G401 (cell line): Measurements from ENCODE around the gene IDS. TPM values are rescaled to one million over a fixed set of nuclear protein-coding genes. Genes with fewer than 3 reads are reported as not detected.
A peak's percentile ranks its signal among the peaks of the same experiment; 100 is the strongest.
"Not testable (repeated sequence)": the region's sequence is repeated elsewhere in the genome, so short reads cannot be mapped to it uniquely, and the experiment has no call there.

Experiments
- DNase-seq: peaks from one replicate; pipeline ENCODE4 v3.0.0-alpha.2; 2015; ENCODE audit warnings: low spot score
- in situ Hi-C: cut with HindIII; loops from 2 replicates; pipeline ENCODE4 v1.10.0; 2016; ENCODE audit warnings: low sequenced_read_pairs, mixed read lengths
- total RNA-seq: library from RNA; depleted of rRNA; stranded (reverse); fragments of >200 nt; shearing (Covaris generic); gene quantifications from 2 replicates; pipeline ENCODE4 v1.2.3, GENCODE V29; 2014; rRNA removed

Gene IDS, protein sequence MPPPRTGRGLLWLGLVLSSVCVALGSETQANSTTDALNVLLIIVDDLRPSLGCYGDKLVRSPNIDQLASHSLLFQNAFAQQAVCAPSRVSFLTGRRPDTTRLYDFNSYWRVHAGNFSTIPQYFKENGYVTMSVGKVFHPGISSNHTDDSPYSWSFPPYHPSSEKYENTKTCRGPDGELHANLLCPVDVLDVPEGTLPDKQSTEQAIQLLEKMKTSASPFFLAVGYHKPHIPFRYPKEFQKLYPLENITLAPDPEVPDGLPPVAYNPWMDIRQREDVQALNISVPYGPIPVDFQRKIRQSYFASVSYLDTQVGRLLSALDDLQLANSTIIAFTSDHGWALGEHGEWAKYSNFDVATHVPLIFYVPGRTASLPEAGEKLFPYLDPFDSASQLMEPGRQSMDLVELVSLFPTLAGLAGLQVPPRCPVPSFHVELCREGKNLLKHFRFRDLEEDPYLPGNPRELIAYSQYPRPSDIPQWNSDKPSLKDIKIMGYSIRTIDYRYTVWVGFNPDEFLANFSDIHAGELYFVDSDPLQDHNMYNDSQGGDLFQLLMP
- 10.8 and 12.1 TPM in 2 replicates for total RNA-seq

DNA sequence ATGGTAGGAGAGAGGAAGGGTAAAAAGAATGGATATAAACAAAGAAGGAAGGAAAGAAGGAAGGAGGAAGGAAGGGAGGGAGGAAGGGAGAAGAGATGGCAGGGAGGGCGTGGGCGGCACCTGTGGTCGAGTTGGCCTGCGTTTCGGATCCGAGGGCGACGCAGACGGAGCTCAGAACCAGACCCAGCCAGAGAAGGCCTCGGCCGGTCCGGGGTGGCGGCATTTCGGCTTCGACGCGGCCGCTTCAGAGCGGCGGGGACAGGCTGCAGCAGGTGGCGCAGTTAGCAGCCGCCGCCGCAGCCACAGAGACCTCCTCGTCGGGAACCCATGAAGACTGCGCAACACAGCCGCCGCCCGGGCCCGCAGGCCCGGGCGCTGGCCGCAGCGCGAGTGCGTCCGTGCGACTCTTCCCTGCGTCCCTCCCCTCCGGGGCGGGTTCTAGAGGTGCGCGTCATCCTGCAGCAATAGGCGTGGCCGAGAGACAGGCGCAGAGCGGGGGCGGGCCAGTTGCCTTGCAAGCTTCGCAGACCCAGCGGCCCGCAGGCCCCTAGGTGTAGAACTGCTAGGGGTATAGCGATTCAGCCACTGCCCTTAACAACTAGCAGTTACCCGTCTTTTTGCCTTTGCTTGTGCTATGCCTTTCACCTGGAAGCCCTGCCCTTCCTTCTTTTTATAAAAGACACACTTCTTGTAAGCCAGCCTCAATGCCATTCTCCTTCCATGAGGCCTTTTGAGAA is at the start of gene IDS:
Gene IDS, minus strand, starts transcription at position 392 of the 737 bp plus-strand sequence. Its CDS starts 169 bp downstream, at position 223.
- DNase-seq = peak; percentile 92
- in situ Hi-C loops = no loop called here

DNA sequence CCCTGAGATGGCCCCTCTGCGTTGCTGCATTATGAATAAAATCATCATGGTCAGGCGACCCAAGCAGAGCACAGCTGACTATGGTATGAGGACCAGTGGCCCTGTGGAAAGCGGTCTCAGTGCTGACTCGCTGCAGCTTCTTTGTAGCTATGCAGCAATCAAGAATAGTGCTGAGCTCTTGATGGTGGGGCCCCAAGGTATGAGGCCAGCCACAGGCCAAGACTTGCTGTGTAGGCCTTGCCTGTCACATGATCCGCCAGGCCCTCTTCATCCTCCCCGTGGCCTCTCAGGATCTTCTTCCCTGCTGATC is 46.8 kb upstream of the IDS start:
- DNase-seq, in situ Hi-C loops: not testable (repeated sequence)

DNA sequence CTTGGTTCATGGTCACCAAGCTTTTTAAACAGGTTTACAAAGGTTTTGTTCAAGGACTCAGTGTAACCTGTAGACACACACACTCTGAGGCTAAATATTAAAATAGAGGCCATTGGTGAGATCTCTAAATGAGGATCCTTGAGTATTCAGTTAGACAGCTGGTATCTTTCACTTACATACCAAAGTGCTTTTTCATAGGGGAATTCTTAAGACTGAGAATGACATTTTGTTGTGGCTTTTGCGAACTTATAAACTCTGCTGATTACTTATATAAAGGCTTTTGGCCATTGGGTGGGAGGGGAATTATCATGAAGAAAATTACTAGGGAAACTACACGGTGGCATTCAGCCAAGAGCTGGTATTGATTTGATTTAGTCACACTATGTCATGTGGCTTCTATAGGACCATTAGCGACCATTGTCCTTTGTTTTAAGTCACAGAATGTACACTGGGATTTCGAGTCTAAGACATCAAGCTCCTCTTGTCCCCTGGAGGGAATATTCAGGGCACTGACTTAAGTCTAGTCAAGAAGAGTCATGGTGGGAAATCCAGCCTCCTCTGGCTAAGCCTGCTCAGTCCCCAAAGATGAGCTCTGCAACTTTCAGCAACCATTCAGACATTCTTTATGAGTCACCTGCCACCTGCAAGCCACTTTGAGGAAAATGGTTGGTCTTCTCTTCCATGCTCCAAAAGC is 46.3 kb upstream of the IDS start:
- in situ Hi-C loops, DNase-seq: not testable (repeated sequence)

DNA sequence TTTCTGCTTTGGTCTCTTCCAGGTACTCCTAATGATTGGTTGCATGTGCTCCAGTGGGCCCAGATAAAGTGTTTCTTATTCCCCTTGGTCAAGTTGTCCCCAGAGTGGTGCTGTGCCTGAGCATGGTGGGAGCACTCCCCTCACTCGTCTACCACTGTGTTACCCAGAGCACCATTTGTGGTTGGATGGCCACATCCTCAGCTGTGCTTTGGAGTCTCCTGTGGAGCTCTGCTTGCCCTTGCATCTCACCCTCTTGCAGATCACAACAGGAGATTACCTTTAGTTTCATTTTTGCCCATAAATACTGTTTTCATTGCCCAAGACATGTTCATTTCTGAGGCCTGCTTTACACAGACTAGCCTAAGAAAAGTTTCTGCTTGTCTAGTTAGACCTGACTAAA is 45.3 kb upstream of the IDS start:
- DNase-seq, in situ Hi-C loops: not testable (repeated sequence)

DNA sequence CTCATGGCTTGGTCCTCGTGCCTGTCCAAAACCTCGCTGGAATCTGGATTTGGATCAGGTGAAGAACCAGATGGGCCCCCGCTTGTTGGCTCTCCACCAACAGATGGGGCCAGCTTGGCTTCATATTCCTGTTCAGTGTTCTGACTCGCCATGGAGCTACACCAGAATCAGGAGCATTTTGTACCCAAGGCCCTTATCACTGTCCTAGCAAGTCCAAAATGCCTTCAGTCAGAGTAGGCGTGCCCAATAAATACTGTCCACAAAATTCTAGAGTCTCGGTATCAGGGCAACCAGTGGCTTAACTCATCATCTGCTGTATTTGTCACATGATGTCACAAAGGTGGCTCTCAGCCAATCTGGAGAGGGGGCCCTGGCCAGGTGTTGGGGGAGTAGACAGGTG is 44.6 kb upstream of the IDS start, which contains the start of gene HSFX3:
Gene HSFX3, minus strand, starts transcription at position 224 of the 400 bp plus-strand sequence. Its CDS starts 72 bp downstream, at position 152.
- DNase-seq, in situ Hi-C loops: not testable (repeated sequence)

DNA sequence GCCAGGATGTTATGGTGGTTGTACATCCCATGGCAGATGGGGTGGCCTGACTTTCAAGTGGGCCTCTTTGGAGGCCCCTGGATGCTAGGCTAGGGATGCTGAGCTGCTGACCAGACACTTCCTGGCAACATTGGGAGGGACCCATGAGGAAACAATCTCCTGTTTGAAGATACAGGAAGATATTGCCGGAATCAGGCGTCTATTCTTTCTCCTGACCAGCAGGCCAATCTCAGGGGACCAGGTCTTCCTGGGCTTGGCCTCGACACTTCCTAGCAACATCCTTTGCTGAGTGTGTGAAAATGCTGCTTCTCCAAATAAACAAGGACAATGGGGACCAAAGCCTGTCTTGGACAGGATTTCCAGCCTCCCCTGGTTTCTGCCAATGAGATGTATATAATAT is 42.7 kb upstream of the IDS start:
- DNase-seq, in situ Hi-C loops: not testable (repeated sequence)

DNA sequence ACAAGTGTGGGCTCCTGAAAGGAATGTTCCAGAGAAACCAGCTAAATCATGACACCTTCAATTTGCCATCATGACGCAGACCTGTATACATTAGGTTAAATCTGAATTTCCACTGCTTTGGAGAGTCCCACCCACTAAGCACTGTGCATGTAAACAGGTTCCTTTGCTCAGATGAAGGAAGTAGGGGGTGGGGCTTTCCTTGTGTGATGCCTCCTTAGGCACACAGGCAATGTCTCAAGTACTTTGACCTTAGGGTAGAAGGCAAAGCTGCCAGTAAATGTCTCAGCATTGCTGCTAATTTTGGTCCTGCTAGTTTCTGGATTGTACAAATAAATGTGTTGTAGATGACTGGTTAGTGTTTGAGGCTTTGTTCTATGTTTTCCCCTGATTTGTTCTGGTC is 41.9 kb upstream of the IDS start:
- in situ Hi-C loops, DNase-seq: not testable (repeated sequence)

DNA sequence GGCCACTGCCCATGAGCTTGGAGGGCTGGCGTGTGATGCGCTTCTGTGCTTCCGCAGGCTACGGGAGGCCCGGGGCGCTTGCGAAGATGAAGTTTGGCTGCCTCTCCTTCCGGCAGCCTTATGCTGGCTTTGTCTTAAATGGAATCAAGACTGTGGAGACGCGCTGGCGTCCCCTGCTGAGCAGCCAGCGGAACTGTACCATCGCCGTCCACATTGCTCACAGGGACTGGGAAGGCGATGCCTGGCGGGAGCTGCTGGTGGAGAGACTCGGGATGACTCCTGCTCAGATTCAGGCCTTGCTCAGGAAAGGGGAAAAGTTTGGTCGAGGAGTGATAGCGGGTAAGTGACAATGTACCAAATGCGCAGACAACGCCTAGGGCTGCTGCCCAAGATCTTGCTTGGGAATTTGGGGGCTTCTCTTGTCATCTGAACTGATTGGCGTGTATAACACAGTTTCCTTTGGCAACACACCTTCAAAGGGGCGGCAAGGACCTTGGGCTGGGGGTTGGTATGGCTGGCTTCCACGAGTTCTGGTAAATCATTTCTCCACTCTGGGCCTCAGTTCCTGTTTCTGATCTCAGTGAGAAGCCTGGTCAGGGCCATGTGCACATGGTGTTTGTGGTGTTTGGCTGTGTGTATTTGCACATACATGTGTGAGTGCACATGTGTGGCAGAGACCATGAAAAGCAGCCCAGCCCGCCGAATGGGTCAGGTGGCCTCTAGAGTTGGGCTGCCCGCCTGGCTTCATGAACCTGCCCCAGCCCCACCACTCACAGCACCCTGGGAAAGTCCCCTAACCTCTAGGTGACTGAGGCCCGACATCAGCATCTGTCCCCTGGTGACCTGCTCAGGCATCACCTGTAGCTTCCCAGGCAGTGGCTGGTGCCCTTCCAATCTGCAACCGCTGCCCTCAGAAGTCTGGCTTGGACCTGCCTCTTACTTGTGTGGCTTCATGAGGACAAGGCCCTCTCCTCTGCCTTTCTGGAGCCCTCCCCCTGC is 40.7 kb upstream of the IDS start:
- in situ Hi-C loops = not testable (repeated sequence)

DNA sequence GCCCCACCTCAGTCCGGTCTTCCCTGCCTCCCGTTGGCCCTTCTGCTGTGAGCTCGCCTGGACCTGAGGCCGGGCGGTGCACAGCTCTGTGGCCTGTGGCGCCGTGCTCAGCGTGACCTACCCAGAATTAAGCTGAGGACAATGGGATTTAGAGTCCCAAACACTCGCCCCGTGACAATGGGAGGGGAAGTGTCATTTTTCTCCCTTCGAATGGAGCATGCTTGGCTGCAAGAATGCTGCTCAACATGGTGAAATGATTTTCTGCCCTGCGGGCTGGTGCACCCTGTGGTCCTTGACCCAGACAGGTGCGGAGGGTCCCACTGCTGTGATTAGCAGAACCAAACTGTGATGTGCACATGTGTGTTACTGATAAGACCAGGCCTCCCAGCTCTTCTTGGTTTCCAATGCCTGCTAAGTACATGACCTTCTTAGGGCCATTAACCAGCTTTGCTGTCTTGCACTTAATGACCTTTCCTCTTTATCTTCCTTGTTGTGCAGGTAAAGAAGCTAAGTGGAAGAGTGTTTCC is 36.5 kb upstream of the IDS start:
- in situ Hi-C loops = no loop called here

More for the DNA sequence above, 40.7 kb upstream of the IDS start:
- not testable (repeated sequence) for DNase-seq

DNA sequence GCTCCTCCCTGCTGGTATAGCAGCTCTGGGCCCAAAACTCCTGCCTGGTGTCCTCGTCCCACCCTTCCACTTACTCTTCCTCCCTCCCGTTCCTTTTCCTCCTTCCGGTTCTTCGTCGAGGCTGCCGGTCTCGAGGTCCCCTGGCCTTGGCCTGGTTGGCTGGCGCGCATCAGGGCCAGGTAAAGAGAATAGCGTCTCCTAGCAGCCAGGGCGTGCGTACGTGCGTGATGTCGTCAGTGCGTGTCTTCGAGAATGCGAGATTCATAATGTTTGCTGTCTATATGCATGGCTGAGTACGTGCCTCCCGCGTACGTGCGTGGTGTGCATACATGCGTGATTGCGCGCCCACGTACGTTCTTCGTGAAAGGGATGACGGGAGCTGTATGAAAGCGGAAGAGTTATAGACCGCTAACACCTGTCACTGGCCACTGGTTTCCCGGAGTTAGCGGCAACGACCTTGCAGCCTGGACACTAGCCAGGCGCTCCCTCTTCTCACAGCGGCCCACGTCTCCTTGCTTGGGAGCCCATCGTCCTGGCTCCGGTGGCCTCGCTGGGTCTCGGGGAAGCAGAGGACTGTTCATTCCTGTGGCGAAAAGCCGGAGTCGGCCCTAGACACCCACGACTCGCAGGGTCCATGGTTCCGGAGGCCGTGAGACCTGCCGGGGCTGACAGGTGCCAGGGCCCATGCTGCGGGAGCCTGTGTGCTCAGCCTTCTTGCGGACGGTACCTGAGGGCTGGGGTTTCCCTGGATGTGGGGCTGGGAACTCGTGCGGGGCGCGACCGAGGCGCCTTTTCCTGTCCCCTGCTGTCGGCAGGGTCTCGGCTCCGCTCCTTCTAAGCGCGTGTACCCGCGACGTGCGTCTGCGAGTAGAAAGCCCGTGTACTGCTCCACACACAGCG is 35.8 kb upstream of the IDS start, which contains the start of gene EOLA1:
Gene EOLA1, plus strand, starts transcription at position 392 of the 900 bp plus-strand sequence. CDS start 4,619 bp downstream, outside the sequence.
- peak; percentile 97 for DNase-seq
- in situ Hi-C loops = no loop called here

More for the DNA sequence above, 36.5 kb upstream of the IDS start:
- DNase-seq = no peak

DNA sequence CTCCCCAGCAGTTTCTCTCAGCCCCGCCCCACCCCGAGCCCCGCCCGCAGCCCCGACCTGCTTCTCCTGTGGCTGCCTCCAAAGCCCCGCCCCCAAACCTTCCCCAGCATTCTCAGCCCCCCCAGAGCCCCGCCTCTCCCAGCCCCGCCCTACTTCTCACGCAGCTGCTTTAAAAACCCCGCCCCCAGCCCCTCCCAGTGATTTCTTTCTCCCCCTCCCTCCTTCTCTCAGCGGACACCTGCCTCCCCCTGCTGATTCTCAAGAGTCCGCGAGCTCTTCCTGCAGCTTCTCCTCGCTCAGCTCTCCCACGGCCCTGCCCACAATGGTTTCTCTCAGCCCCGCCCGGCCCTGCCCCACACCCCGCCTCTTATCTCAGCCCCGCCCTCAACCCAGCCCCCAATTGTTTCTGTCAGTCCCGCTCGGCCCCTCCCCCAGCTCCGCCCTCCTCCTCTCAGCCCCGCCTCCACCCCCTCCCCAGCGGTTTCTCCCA is 35.1 kb upstream of the IDS start:
- in situ Hi-C loops = no loop called here
- DNase-seq = peak; percentile 92

DNA sequence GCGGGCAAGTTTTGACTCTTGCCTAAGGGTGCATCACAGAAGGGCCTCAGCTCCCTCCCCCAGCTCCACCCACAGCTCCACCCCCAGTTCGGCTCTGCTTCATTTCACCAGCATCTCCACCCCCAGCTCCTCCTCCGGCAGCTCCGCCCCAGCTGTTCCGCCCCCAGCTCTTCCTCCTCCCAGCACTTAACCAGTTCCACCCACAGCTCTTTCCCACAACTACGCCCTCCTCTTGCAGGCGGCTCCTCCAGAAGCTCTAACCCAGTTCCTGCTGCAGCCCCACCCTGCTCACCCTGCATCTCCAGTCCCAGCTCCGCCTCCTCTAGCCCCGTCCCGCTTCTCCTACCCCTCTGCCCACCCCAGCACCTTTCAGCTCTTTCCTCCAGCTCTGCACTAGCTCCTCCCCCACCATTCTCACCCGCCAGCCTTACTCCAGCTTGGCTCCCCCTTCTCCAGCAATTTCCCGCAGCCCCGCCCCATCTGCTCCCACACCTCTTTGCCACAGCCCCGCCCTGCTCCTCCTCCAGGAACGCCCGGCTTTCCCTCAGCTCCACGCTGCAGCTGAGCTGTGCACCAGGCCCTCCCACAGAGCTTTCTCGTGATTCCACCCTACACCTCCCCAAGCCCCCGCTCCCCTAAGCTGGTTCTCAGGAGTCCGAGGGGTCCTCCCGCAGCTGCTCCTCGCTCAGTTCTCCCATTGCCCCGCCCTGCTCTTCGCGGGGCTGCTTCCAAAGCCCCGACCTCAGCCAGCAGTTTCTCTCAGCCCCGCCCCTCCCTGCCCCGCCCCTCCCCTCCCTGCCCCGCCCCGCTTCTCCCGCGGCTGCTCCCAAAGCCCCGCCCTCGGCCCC is 34.4 kb upstream of the IDS start:
- peak; percentile 82 for DNase-seq
- in situ Hi-C loops = no loop called here

DNA sequence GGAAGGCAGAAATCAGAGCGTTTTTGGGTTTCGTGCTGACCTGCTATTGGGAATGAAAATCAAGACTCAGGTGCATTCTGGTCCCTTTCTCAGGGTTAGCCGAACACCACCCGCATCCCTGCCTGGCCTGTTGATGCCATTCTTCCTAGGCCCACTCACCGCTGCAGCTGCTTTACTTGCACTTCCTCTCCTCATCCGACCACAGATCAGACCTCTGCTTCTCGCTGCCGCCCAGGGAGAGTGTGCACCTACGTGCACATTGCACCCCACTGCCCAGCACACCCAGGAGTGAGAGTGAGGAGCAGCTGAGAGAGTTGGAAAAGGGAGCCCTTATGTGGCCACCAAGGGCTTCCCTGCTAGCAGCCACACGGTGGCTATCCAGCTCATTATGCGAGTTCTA is 32.4 kb upstream of the IDS start:
- in situ Hi-C loops, DNase-seq: not testable (repeated sequence)

DNA sequence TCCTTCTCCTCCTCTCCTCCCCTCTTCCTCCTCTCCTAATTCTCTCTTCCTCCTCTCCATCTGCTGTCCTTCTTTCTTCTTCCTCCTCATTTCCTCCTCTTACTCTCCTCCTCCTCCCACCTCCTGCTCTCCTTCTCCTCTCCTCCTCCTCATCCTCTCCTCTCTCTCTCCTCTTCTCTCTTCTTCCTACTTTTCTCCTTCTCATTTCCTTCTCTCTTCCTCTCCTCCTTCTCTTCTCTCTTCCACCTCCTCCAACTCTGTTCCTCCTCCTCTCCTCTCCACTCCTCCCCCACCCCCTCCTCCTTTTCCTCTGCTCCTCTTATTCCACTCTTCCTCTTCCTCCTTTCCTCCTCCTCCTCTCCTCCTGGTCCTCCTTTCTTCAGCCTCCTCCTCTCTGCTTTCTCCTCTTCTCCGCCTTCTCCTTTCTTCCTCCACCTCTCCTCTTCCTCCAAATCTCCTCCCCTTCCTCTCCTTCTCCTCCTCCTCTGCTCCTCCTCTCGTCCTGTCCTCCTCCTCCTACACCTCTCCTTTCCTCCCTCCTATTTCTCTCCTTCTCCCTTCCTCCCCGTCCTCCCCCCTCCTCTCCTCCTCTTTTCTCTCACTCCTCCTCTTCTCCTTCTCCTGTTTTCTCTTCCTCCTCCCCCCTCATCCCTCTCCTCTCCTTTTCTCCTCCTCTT is 30.0 kb upstream of the IDS start:
- DNase-seq, in situ Hi-C loops: not testable (repeated sequence)

DNA sequence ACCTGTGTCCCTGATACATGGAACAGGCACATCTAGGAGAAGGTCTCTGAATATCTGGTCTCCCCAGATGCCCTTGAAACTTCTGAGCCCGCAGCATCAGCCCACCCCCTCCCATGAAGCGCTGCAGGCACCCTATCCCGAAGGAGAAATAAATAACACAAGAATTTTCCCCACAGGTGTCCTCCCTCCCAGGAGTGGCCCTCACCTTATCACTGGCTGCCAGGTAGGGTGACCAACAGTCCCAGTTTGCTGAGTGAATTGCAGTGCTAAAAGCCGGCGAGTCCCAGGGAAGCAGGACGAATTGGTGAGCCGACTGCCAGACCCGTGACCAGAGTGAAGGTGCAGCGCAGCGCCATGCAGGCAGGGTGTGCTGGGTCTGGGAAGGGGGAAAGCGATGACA is 28.9 kb upstream of the IDS start:
- in situ Hi-C loops = not testable (repeated sequence)

More for the DNA sequence above, 28.9 kb upstream of the IDS start:
- not testable (repeated sequence) for DNase-seq
